WTC11 (cell line): ENCODE data around the gene CAMKMT. TPM values are rescaled to one million over a fixed set of nuclear protein-coding genes. Genes with fewer than 3 reads are reported as not detected.

Experiments used
- ATAC-seq: fragments of 200-7000 bp; cut with Tn5 transposase; 2 replicates; pipeline ENCODE4 v1.10.0; 2021; ENCODE audit warnings: mild to moderate bottlenecking, moderate library complexity
- CTCF ChIA-PET: fragments of 300-600 bp; sonication (Branson Sonifier 250); formaldehyde crosslinking; loops from one replicate; lab custom pipeline; 2021; ENCODE audit warnings: antibody characterized with exemption; lab: Charles Lee
- POLR2A ChIA-PET: fragments of 350-600 bp; sonication (Branson Sonifier 250); formaldehyde crosslinking; loops from one replicate; lab custom pipeline; 2021; ENCODE audit warnings: antibody characterized with exemption; lab: Charles Lee
- DNase-seq: peaks from one replicate; pipeline ENCODE4 v3.0.0; 2021; ENCODE audit warnings: low spot score
- H3K27ac Mint-ChIP-seq: 2 replicates; pipeline ENCODE4 v1.8.0; 2021; ENCODE audit warnings: mixed read lengths
- H3K27me3 Mint-ChIP-seq: 2 replicates; pipeline ENCODE4 v1.8.0; 2021; ENCODE audit warnings: low read depth, mild to moderate bottlenecking, moderate library complexity, mixed read lengths
- H3K36me3 Mint-ChIP-seq: 2 replicates; pipeline ENCODE4 v1.8.0; 2021; ENCODE audit warnings: mixed read lengths
- H3K4me1 Mint-ChIP-seq: 2 replicates; pipeline ENCODE4 v1.8.0; 2022; ENCODE audit warnings: mixed read lengths
- H3K4me3 Mint-ChIP-seq: 2 replicates; pipeline ENCODE4 v1.8.0; 2021; ENCODE audit warnings: mild to moderate bottlenecking, moderate library complexity, mixed read lengths
- H3K9me3 Mint-ChIP-seq: 2 replicates; pipeline ENCODE4 v1.8.0; 2021; ENCODE audit warnings: mixed read lengths
- ATF2 ChIP-seq: sonication (generic); formaldehyde crosslinking; IDR thresholded peaks from 2 replicates; pipeline ENCODE4 v1.8.1; 2022; ENCODE audit warnings: low read depth, missing genetic modification reagents, borderline replicate concordance
- ATF3 ChIP-seq: sonication (generic); formaldehyde crosslinking; conservative IDR thresholded peaks from 2 replicates; pipeline ENCODE4 v1.8.1; 2022; ENCODE audit warnings: mild to moderate bottlenecking, missing genetic modification reagents
- CREM ChIP-seq: sonication (generic); formaldehyde crosslinking; IDR thresholded peaks from 2 replicates; pipeline ENCODE4 v1.8.1; 2022; ENCODE audit warnings: mild to moderate bottlenecking, missing genetic modification reagents, moderate library complexity
- E2F5 ChIP-seq: sonication (generic); formaldehyde crosslinking; IDR thresholded peaks from 2 replicates; pipeline ENCODE4 v1.8.1; 2022; ENCODE audit warnings: mild to moderate bottlenecking, moderate library complexity, missing genetic modification reagents
- ERG ChIP-seq: fragments of 250-450 bp; sonication (Bioruptor Pico); IDR thresholded peaks from 2 replicates; pipeline ENCODE4 v1.8.0; 2021; ENCODE audit warnings: mild to moderate bottlenecking
- ESRRA ChIP-seq: sonication (generic); formaldehyde crosslinking; IDR thresholded peaks from 2 replicates; pipeline ENCODE4 v1.8.1; 2022; ENCODE audit warnings: mild to moderate bottlenecking, missing genetic modification reagents, borderline replicate concordance
- GRHL2 ChIP-seq: fragments of 250-450 bp; sonication (Bioruptor Pico); IDR thresholded peaks from 2 replicates; pipeline ENCODE4 v1.8.0; 2022; ENCODE audit warnings: mild to moderate bottlenecking, moderate library complexity; ENCODE audit not compliant: insufficient replicate concordance, severe bottlenecking
- MLX ChIP-seq: sonication (generic); formaldehyde crosslinking; IDR thresholded peaks from 2 replicates; pipeline ENCODE4 v1.8.1; 2023; ENCODE audit warnings: mild to moderate bottlenecking, missing genetic modification reagents, moderate library complexity
- MXD4 ChIP-seq: fragments of 250-450 bp; sonication (Bioruptor Pico); IDR thresholded peaks from 2 replicates; pipeline ENCODE4 v1.8.0; 2021; ENCODE audit warnings: mild to moderate bottlenecking, moderate library complexity, borderline replicate concordance
- MYBL2 ChIP-seq: sonication (generic); formaldehyde crosslinking; IDR thresholded peaks from 2 replicates; pipeline ENCODE4 v1.8.1; 2023; ENCODE audit warnings: mild to moderate bottlenecking, moderate library complexity, missing genetic modification reagents
- NFYB ChIP-seq: sonication (generic); formaldehyde crosslinking; conservative IDR thresholded peaks from 2 replicates; pipeline ENCODE4 v1.8.0; 2022; ENCODE audit warnings: low read depth, missing genetic modification reagents
- OVOL2 ChIP-seq: fragments of 250-450 bp; sonication (Bioruptor Pico); IDR thresholded peaks from 2 replicates; pipeline ENCODE4 v1.9.0; 2021; ENCODE audit warnings: mild to moderate bottlenecking, borderline replicate concordance
- PREB ChIP-seq: sonication (generic); formaldehyde crosslinking; IDR thresholded peaks from 2 replicates; pipeline ENCODE4 v1.8.1; 2022; ENCODE audit warnings: mild to moderate bottlenecking, missing genetic modification reagents, moderate library complexity, borderline replicate concordance
- SP1 ChIP-seq: sonication (generic); formaldehyde crosslinking; conservative IDR thresholded peaks from 2 replicates; pipeline ENCODE4 v1.8.1; 2022; ENCODE audit warnings: missing genetic modification reagents
- TEAD1 ChIP-seq: sonication (generic); formaldehyde crosslinking; IDR thresholded peaks from 2 replicates; pipeline ENCODE4 v1.8.0; 2022; ENCODE audit warnings: mild to moderate bottlenecking, missing genetic modification reagents
- TEAD4 ChIP-seq: sonication (generic); formaldehyde crosslinking; IDR thresholded peaks from 2 replicates; pipeline ENCODE4 v1.8.0; 2022; ENCODE audit warnings: mild to moderate bottlenecking, missing genetic modification reagents
- TP53 ChIP-seq: sonication (generic); formaldehyde crosslinking; IDR thresholded peaks from 2 replicates; pipeline ENCODE4 v1.8.1; 2023; ENCODE audit warnings: mild to moderate bottlenecking, missing genetic modification reagents
- ZBTB43 ChIP-seq: sonication (generic); formaldehyde crosslinking; IDR thresholded peaks from 2 replicates; pipeline ENCODE4 v1.8.1; 2023; ENCODE audit warnings: mild to moderate bottlenecking, missing genetic modification reagents
- ZMAT4 ChIP-seq: fragments of 250-450 bp; sonication (Bioruptor Pico); IDR thresholded peaks from 2 replicates; pipeline ENCODE4 v1.9.0; 2021; ENCODE audit warnings: mild to moderate bottlenecking
- ZNF121 ChIP-seq: sonication (generic); formaldehyde crosslinking; IDR thresholded peaks from 2 replicates; pipeline ENCODE4 v1.8.0; 2023; ENCODE audit warnings: missing genetic modification reagents
- ZNF317 ChIP-seq: sonication (generic); formaldehyde crosslinking; IDR thresholded peaks from 2 replicates; pipeline ENCODE4 v1.8.1; 2023; ENCODE audit warnings: low read depth, mild to moderate bottlenecking, moderate library complexity, missing genetic modification reagents, borderline replicate concordance
- total RNA-seq: library from RNA; stranded (reverse); gene quantifications from 3 replicates; pipeline ENCODE4 v1.2.3, GENCODE V29; 2021

The CAMKMT gene
- total RNA-seq, 1 experiment from 2014 or later, result 20.6 TPM

- CTCF ChIA-PET, result no interaction called here
- Mint-ChIP-seq H3K4me3 (no peak overlapping the region), H3K4me1 (no peaks in the 10 kb centered on the region), H3K9me3 (peaks cover 5% of the 10 kb centered on the region; the same call in 1 of the 2 replicates), H3K36me3 (peaks cover 5% of the 10 kb centered on the region; the same call in 1 of the 2 replicates), H3K27me3 (no peaks in the 10 kb centered on the region), H3K27ac (no peak overlapping the region)
- POLR2A ChIA-PET, result no interaction called here
- TF ChIP-seq ATF3 (CRISPR knock-in tag) (no peak), ZMAT4 (CRISPR knock-in tag) (no peak), ESRRA (CRISPR knock-in tag) (no peak), CREM (CRISPR knock-in tag) (no peak), GRHL2 (CRISPR knock-in tag) (no peak), ZNF317 (CRISPR knock-in tag) (no peak)
- ATAC-seq (no peak), DNase-seq (no peak)
Observed at GRCh38 chr2:44559108-44559507, 197.4 kb downstream of the CAMKMT start.

- H3K27ac Mint-ChIP-seq, result no peak overlapping the region
- TF ChIP-seq NFYB, result no peak
- TF ChIP-seq ZNF121 (CRISPR knock-in tag), result peak; percentile 92
- CTCF ChIA-PET, result interaction anchor here (2.1 kb wide), 1 partner anchor 12 kb away, joined by 7 read pairs; no protein-coding TSS in a partner anchor
- ATAC-seq, result no peak
- no peaks in the 10 kb centered on the region for H3K4me1 Mint-ChIP-seq
- POLR2A ChIA-PET, result no interaction called here
- H3K36me3 Mint-ChIP-seq, result peaks cover 5% of the 10 kb centered on the region; the same call in 1 of the 2 replicates
- H3K27me3 Mint-ChIP-seq, result no peaks in the 10 kb centered on the region
- peaks cover 5% of the 10 kb centered on the region; the same call in 1 of the 2 replicates for H3K9me3 Mint-ChIP-seq
- DNase-seq, result peak; percentile 18
- H3K4me3 Mint-ChIP-seq, result no peak overlapping the region
Observed at GRCh38 chr2:44560352-44560751, 198.6 kb downstream of the CAMKMT start.

GRCh38 chr2:44560941-44561340 is 199.2 kb downstream of the CAMKMT start:
- H3K4me3 Mint-ChIP-seq, result no peak overlapping the region
- H3K9me3 Mint-ChIP-seq, result peaks cover 5% of the 10 kb centered on the region; the same call in 1 of the 2 replicates
- ChIA-PET POLR2A (interaction anchor here (0.6 kb wide), 1 partner anchor 100 kb away, joined by 6 read pairs; no protein-coding TSS in a partner anchor), CTCF (interaction anchor here (2.1 to 2.2 kb wide), 2 partner anchors 12 to 81 kb away, joined by 7 to 10 read pairs; no protein-coding TSS in a partner anchor)
- ATAC-seq (no peak), DNase-seq (no peak)
- no peaks in the 10 kb centered on the region for H3K4me1 Mint-ChIP-seq
- no peaks in the 10 kb centered on the region for H3K27me3 Mint-ChIP-seq
- peaks cover 5% of the 10 kb centered on the region; the same call in 1 of the 2 replicates for H3K36me3 Mint-ChIP-seq
- no peak overlapping the region for H3K27ac Mint-ChIP-seq
- TF ChIP-seq PREB (CRISPR knock-in tag) (no peak), E2F5 (no peak)

GRCh38 chr2:44562737-44563136 is 201.0 kb downstream of the CAMKMT start:
- no peak for ATAC-seq
- CTCF ChIA-PET, result interaction anchor here (2.2 kb wide), 1 partner anchor 83 kb away, joined by 10 read pairs; no protein-coding TSS in a partner anchor
- peaks cover 5% of the 10 kb centered on the region; the same call in 1 of the 2 replicates for H3K36me3 Mint-ChIP-seq
- H3K9me3 Mint-ChIP-seq, result peaks cover 5% of the 10 kb centered on the region; the same call in 1 of the 2 replicates
- POLR2A ChIA-PET, result no interaction called here
- H3K27ac Mint-ChIP-seq, result no peak overlapping the region
- DNase-seq, result no peak
- peaks cover 11% of the 10 kb centered on the region for H3K4me1 Mint-ChIP-seq
- no peaks in the 10 kb centered on the region for H3K27me3 Mint-ChIP-seq
- H3K4me3 Mint-ChIP-seq, result no peak overlapping the region
- TF ChIP-seq SP1 (CRISPR knock-in tag) (no peak), TEAD1 (no peak), MXD4 (CRISPR knock-in tag) (no peak), ERG (CRISPR knock-in tag) (no peak), MLX (no peak), MYBL2 (CRISPR knock-in tag) (no peak), OVOL2 (CRISPR knock-in tag) (no peak), TP53 (CRISPR knock-in tag) (no peak), NFYB (no peak), ATF2 (no peak), ZBTB43 (CRISPR knock-in tag) (no peak), TEAD4 (CRISPR knock-in tag) (no peak)
